ENCODE measurements around the gene RYR3.

The RYR3 gene

DNA sequence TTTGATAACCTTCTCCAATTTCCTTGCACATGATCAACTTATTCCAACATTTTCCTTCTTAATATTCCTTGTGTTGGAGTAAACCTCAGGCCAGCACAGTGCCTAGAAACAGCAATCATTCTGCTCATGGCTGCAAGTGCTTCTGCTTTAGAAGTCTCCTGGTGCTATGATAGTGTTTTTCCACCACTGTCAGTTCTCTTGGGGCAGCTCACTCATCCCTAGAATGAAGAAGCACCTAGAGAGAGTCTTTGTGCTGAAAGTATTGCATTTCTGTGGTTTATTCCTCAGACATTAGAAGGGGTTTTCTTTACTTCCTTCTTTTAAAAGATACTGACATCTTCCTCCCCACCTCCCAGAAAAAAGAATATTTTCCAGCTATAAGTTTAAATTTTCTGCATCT, 183.5 kb downstream of the RYR3 start:
- no peaks in the 10 kb centered on the region for H3K79me2 ChIP-seq (ENCODE audit: insufficient read depth, low read length)
- TF ChIP-seq, protein P1, sequence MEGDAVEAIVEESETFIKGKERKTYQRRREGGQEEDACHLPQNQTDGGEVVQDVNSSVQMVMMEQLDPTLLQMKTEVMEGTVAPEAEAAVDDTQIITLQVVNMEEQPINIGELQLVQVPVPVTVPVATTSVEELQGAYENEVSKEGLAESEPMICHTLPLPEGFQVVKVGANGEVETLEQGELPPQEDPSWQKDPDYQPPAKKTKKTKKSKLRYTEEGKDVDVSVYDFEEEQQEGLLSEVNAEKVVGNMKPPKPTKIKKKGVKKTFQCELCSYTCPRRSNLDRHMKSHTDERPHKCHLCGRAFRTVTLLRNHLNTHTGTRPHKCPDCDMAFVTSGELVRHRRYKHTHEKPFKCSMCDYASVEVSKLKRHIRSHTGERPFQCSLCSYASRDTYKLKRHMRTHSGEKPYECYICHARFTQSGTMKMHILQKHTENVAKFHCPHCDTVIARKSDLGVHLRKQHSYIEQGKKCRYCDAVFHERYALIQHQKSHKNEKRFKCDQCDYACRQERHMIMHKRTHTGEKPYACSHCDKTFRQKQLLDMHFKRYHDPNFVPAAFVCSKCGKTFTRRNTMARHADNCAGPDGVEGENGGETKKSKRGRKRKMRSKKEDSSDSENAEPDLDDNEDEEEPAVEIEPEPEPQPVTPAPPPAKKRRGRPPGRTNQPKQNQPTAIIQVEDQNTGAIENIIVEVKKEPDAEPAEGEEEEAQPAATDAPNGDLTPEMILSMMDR (conservative IDR thresholded peaks at IDR 0.05; ENCODE audit: low read length), result no peak
- TF ChIP-seq EZH2phosphoT487 (IDR thresholded peaks at IDR 0.05; ENCODE audit: borderline replicate concordance), result no peak

DNA sequence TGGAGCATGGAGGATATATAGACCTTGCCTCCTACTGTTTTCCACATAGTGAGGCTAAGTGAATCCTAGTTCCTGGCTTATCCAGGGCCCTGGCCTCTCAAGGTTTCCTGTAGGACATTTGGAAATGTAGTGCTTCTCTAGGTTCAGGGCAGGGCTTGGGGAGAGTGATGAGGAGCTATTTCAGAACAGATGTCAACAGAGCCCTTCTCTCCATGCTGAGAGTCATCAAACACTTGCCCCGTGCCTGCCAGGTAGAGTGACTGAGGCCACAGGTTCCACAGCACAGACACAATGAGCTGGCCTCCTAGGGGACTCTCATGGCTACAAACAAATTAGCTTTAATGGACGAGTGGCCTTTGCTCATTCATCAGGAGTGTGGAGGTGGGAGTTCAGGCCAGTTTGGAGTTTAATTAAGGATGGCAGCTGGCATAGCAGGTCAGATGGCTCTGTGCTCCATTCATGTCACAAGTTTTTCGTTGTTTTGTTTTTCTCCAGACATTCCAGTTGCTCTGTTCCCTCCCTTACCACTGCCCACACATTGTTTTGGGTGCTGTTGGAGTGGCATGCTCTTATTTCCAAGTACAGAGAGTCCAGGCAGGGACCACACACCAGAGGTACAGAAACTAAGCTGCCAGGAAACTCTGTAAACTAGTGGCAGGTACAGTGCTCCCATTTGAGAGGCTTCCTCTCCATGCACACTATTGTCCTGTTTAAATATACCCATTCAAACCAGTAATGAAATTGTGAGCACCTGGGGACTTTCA, 189.8 kb downstream of the RYR3 start:
- Histone ChIP-seq H3K4me1 (ENCODE audit: insufficient read depth, low read length, poor library complexity, severe bottlenecking) (no peaks in the 10 kb centered on the region), H3K36me3 (ENCODE audit: insufficient read depth, low read length) (no peaks in the 10 kb centered on the region), H2AFZ (ENCODE audit: low read length) (peak overlapping the region; percentile 45; the same call in 1 of the 2 replicates), H3K4me2 (ENCODE audit: low read depth, low read length, poor library complexity, severe bottlenecking) (no peak overlapping the region), H3K27me3 (ENCODE audit: insufficient read depth, low read length, poor library complexity, severe bottlenecking) (no peaks in the 10 kb centered on the region), H3K9me2 (replicated peaks; ENCODE audit: low read depth, low read length) (no peaks in the 10 kb centered on the region), H4K20me1 (ENCODE audit: insufficient read depth, low read length, poor library complexity, severe bottlenecking) (no peaks in the 10 kb centered on the region), H3F3A (ENCODE audit: low read depth) (no peaks in the 10 kb centered on the region), H3K9ac (ENCODE audit: low read depth, low read length, poor library complexity, severe bottlenecking) (no peak overlapping the region), H3K4me3 (ENCODE audit: low read length, poor library complexity, severe bottlenecking) (no peak overlapping the region), H3K79me2 (ENCODE audit: insufficient read depth, low read length) (no peaks in the 10 kb centered on the region), H3K9me3 (ENCODE audit: insufficient read depth, low read depth, low read length) (no peaks in the 10 kb centered on the region)
- no peak for TF ChIP-seq EZH2phosphoT487 (IDR thresholded peaks at IDR 0.05; ENCODE audit: borderline replicate concordance)
- TF ChIP-seq, protein P1 (conservative IDR thresholded peaks at IDR 0.05; ENCODE audit: low read length), result no peak

More for the DNA sequence above, 183.5 kb downstream of the RYR3 start:
- H4K20me1 ChIP-seq (ENCODE audit: insufficient read depth, low read length, poor library complexity, severe bottlenecking), result no peaks in the 10 kb centered on the region
- H3K4me2 ChIP-seq (ENCODE audit: low read depth, low read length, poor library complexity, severe bottlenecking), result no peak overlapping the region
- no peaks in the 10 kb centered on the region for H3K4me1 ChIP-seq (ENCODE audit: insufficient read depth, low read length, poor library complexity, severe bottlenecking)
- H3K36me3 ChIP-seq (ENCODE audit: insufficient read depth, low read length), result no peaks in the 10 kb centered on the region
- H3K9me3 ChIP-seq (ENCODE audit: insufficient read depth, low read depth, low read length), result no peaks in the 10 kb centered on the region
- H2AFZ ChIP-seq (ENCODE audit: low read length), result no peak overlapping the region
- H3K4me3 ChIP-seq (ENCODE audit: low read length, poor library complexity, severe bottlenecking), result no peak overlapping the region
- no peak overlapping the region for H3K9ac ChIP-seq (ENCODE audit: low read depth, low read length, poor library complexity, severe bottlenecking)
- H3F3A ChIP-seq (ENCODE audit: low read depth), result no peaks in the 10 kb centered on the region
- H3K27me3 ChIP-seq (ENCODE audit: insufficient read depth, low read length, poor library complexity, severe bottlenecking), result no peaks in the 10 kb centered on the region
- H3K9me2 ChIP-seq (replicated peaks; ENCODE audit: low read depth, low read length), result no peaks in the 10 kb centered on the region

DNA sequence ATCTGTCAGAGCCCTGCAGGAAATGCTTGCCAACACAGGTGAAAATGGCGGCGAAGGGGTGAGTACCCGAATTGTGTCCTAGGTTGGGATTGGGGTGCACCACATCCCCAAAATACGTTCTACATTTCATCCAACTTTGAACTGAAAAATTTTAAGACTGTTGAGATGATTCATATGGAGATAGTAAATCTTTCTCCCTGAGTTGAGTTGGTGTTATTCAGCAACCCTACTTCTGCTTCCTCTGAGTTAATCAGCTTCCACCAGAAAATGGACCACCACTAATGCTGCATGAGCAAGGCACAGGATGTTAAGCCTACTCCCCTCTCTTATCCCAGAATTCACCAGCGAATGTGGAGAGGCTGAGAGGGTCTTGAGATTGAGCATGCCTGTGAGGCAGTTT, 192.9 kb downstream of the RYR3 start:
- no peaks in the 10 kb centered on the region for H3K36me3 ChIP-seq (ENCODE audit: insufficient read depth, low read length)

More for the DNA sequence above, 192.9 kb downstream of the RYR3 start:
- Histone ChIP-seq H4K20me1 (ENCODE audit: insufficient read depth, low read length, poor library complexity, severe bottlenecking) (no peaks in the 10 kb centered on the region), H3K4me3 (ENCODE audit: low read length, poor library complexity, severe bottlenecking) (no peak overlapping the region), H3K9me3 (ENCODE audit: insufficient read depth, low read depth, low read length) (no peaks in the 10 kb centered on the region), H3K9me2 (replicated peaks; ENCODE audit: low read depth, low read length) (no peaks in the 10 kb centered on the region), H3K4me1 (ENCODE audit: insufficient read depth, low read length, poor library complexity, severe bottlenecking) (no peaks in the 10 kb centered on the region), H3K9ac (ENCODE audit: low read depth, low read length, poor library complexity, severe bottlenecking) (no peak overlapping the region), H3K4me2 (ENCODE audit: low read depth, low read length, poor library complexity, severe bottlenecking) (no peak overlapping the region), H3F3A (ENCODE audit: low read depth) (no peaks in the 10 kb centered on the region), H3K79me2 (ENCODE audit: insufficient read depth, low read length) (no peaks in the 10 kb centered on the region), H3K27me3 (ENCODE audit: insufficient read depth, low read length, poor library complexity, severe bottlenecking) (no peaks in the 10 kb centered on the region), H2AFZ (ENCODE audit: low read length) (no peak overlapping the region)
- TF ChIP-seq, protein P1 (conservative IDR thresholded peaks at IDR 0.05; ENCODE audit: low read length), result no peak
